Spleen (tissue), 7 donors: ENCODE results near the gene TUBA3E.
"Not testable (repeated sequence)": the region's sequence is repeated elsewhere in the genome, so short reads cannot be mapped to it uniquely, and the experiment has no call there.

Source experiments
- POLR2A ChIP-seq, 3 donors: fragments of 450-650 bp; IDR thresholded peaks; one replicate each; pipeline ENCODE4 v1.5.1; 2017; ENCODE audit warnings: antibody characterized with exemption in 3 of 3, mild to moderate bottlenecking in 1 of 3
- POLR2AphosphoS5 ChIP-seq, 3 donors: sonication (generic); formaldehyde crosslinking; IDR thresholded peaks; one replicate each; pipeline ENCODE4 v1.5.1; 2017; ENCODE audit warnings: antibody characterized with exemption in 3 of 3
- TF ChIP-seq, protein P1 (sequence below), 11 experiments: fragments of 200-600 bp in 7 of 11; fragments of 450-650 bp in 4 of 11; sonication (generic) in 4 of 11; IDR thresholded peaks in 8 of 11; conservative IDR thresholded peaks in 3 of 11; 1 replicate in 7 of 11; 2 replicates in 4 of 11; pipeline versions ENCODE4 v1.4.0 to v1.8.0; 2016 to 2021; ENCODE audit warnings: antibody characterized with exemption in 11 of 11, inconsistent platforms in 4 of 11, mild to moderate bottlenecking in 1 of 11
- donor health status: DM: no; HTN: no; CAD: no; lungs with moderate emphysema.
- donor health status: DM: no; HTN: no; CAD: no.
- donor health status: DM: no; HTN: no; CAD: no.

DNA sequence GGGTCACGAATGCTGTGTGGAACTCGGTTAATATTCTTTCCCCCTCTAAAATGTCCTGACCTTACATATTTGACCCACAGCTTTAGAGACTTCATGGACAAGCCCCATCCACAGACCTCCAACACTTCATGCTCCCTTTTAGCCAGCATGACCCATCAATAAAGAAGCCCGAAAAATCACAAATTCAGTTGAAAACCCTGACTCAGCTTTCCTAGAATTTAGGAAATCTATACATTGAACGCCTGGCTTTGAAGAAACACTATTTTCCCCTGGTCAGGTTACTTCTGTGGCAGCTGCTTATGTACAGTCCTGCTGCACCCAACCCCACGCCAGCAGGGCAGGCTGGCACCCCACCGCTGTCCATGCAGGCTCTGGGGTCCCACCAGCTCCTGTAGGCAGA, 6.9 kb downstream of the TUBA3E start:
- not testable (repeated sequence) for TF ChIP-seq POLR2A, POLR2AphosphoS5 (IDR thresholded peaks at IDR 0.05)
- TF ChIP-seq, protein P1, sequence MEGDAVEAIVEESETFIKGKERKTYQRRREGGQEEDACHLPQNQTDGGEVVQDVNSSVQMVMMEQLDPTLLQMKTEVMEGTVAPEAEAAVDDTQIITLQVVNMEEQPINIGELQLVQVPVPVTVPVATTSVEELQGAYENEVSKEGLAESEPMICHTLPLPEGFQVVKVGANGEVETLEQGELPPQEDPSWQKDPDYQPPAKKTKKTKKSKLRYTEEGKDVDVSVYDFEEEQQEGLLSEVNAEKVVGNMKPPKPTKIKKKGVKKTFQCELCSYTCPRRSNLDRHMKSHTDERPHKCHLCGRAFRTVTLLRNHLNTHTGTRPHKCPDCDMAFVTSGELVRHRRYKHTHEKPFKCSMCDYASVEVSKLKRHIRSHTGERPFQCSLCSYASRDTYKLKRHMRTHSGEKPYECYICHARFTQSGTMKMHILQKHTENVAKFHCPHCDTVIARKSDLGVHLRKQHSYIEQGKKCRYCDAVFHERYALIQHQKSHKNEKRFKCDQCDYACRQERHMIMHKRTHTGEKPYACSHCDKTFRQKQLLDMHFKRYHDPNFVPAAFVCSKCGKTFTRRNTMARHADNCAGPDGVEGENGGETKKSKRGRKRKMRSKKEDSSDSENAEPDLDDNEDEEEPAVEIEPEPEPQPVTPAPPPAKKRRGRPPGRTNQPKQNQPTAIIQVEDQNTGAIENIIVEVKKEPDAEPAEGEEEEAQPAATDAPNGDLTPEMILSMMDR (IDR thresholded peaks at IDR 0.05 in 8 of 11, conservative IDR thresholded peaks at IDR 0.05 in 3 of 11) = not testable (repeated sequence)
